Epidermal melanocyte (primary cell): ENCODE results near the gene LRG1.

Experiments
- DNase-seq: peaks from one replicate; pipeline ENCODE4 v3.0.0; 2011; ENCODE audit warnings: low spot score; ENCODE audit not compliant: insufficient read length

LRG1 gene

GRCh38 chr19:4496304-4496703 lies 43.5 kb downstream of the LRG1 start:
- DNase-seq, result no peak

- no peak for DNase-seq
These were observed 44.4 kb downstream of the LRG1 start for GRCh38 chr19:4495471-4495870.

- DNase-seq, result no peak
These were observed 45.2 kb downstream of the LRG1 start for GRCh38 chr19:4494691-4495064.

GRCh38 chr19:4493929-4494690 lies 45.7 kb downstream of the LRG1 start:
- no peak for DNase-seq

- no peak for DNase-seq
These were observed 46.5 kb downstream of the LRG1 start for GRCh38 chr19:4493104-4493928.

GRCh38 chr19:4492337-4493103 lies 47.3 kb downstream of the LRG1 start:
- no peak for DNase-seq

- no peak for DNase-seq
These were observed 48.4 kb downstream of the LRG1 start for GRCh38 chr19:4491446-4491845.

GRCh38 chr19:4488496-4488895 lies 51.3 kb downstream of the LRG1 start:
- no peak for DNase-seq

GRCh38 chr19:4487572-4487971 lies 52.3 kb downstream of the LRG1 start:
- no peak for DNase-seq
